GM19468 (cell line): Measurements from ENCODE around the gene MAPK8.

ENCODE experiments used
- ATAC-seq: cut with Tn5 transposase; IDR thresholded peaks from one replicate; pipeline ENCODE4 v1.9.1; 2021; ENCODE audit warnings: mild to moderate bottlenecking, moderate library complexity, moderate number of reproducible peaks; ENCODE audit not compliant: unreplicated experiment; ENCODE audit errors: extremely low read depth

Gene MAPK8

DNA sequence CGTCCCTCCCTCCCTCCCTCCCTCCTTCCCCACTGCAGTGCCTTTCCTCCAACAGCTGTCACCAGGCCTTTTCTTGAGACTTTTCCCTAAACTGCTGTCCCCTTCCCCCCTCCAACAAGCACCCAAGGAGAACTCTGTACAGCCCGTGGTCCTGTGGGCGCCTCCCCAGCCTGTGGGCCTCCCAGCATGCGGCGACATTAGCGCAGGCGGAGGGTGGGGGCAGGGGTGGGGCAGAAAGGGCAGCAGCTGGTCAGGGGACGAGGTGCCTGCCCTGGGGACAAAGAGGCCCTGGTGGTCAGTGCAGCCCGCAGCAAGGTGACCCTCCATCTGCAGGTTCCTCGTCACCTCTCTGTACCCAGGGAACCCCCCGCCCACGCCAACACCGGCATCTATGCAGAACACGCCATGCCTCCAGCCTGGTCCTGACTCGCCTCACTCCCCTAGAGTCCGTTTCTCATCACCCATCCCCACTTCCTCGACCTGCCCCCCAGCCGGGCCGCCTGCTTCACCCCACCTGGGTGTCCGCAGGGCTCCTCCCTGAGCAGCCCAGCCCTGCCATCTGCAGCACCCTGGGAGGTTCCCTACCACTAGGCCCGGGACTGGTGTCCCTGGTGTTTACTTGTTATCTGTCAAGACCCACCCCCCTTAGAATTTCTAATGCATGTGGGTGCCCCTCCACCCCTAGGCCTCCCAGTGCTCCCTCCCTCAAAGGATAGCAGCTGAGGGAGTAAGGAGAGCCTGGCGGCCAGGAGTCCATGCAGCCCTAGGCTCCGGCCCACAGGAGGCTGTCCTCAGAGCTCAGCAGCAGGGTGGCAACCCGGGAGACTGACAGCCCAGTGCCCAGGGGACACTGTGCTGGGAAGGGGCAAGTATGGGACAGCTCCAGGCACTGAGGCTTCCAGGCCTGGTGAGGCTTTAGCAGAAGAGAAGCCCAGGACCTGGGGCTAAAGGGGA lies 150.6 kb downstream of the MAPK8 start:
- no peak for ATAC-seq

DNA sequence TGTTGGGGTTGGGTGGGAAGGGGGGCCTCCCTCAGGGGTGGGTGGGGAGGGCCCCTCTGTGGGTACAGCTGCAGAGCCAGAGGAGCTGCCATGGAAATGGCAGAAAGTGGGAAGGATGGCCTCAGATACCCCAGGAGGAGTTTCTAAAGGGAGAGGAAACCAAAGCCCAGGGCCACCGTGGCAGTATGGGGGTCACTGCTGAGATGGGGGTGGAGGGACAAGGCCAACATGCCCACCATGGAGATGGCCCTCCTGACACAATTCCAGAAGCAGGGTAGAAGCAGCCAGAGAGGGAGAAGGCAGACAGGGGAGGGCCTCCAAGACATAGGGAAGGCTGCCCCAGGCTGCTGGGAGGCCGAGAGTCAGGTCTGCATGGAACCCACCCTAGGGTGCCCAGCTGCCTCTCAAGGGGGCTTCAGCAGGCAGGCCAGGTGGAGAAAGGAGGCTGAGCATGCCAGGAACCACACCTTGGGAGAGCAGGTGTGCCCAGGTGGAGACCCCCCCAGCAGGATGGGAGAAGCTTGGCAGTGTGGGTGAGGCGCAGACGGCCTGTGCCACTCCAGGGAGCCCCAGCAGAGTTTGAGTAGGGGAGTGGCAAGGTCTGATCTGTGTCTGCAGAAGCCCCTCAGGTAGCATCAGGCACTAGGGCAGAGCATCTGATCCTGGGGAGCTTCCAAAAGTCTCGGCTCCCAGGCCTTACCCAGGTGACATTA lies 151.6 kb downstream of the MAPK8 start:
- no peak for ATAC-seq

DNA sequence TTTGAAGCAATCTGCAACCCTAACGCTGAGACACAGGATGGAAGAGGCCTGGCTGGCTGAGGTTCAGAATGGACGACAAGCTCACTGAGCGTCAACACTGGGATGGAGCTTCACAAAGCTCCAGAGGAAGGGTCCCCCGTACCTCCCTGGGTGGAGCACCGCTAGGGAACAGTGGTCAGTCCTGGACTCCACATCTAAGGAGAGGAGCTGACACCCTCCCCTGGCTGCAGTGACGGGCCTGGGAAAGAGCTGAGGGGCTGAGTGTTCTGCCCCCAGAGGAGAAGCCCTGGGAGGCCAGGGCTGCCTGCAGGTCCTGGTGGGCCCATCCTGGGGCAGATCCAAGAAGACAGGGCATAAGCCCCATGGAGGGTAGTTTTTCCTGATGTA lies 152.2 kb downstream of the MAPK8 start:
- no peak for ATAC-seq

DNA sequence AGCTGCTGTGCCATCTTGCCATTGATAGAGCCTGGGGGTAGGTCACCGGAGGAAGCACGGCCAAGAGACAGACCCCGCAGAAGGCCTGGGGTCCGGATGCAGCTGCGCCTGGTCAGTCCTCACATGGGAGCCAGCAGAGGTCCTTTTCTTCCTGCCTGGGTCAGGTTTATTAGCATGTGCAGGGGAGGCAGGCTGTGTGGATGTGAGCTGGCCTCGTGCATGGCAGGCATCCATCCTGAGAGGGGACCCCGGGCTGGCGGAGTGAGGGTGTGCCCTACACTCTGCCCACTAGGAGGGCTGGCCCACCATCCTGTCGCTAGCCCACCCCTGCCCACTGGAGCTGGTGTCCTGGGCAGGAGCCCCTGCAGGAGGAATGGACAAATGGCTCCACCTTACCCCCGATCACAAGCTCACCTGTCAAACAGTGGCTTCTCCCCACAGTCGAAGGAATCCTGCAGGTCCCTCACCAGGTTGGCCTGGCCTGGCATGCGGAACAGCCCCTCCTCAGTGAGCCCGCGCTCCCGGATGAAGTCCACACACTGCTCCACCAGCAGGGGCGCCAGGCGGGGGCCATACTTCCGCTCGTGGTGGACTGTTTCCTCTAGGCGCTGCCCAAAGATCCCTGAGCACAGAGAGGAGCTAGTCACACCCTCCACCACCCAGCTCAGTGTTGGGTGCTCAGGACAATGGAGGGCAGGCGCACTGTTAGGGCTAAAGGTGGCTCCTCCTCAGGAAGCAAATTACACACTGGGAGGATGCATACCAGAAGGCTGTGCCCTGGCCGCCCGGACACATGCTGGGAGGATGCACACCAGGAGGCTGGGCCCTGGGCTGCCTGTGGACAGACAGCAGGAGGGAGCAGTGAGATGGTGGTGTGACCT lies 153.0 kb downstream of the MAPK8 start:
- ATAC-seq = no peak

DNA sequence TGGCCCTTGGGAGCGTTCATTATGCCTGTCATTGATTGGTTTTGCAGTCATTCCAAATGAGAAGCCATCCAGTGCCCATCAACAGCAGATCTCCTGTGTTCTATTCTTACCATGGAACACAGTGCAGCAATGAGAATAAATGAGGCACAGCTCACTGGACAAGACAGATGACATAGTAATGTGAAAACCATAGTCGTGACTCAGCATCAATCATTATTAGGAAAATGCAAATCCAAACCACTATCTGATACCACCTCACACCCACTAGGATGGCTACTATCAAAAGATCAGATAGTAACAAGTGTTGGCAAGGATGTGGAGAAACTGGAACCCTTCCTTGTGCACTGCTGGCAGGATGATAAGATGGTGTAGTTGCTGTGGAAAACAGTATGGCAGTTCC lies 153.7 kb downstream of the MAPK8 start:
- ATAC-seq = no peak

DNA sequence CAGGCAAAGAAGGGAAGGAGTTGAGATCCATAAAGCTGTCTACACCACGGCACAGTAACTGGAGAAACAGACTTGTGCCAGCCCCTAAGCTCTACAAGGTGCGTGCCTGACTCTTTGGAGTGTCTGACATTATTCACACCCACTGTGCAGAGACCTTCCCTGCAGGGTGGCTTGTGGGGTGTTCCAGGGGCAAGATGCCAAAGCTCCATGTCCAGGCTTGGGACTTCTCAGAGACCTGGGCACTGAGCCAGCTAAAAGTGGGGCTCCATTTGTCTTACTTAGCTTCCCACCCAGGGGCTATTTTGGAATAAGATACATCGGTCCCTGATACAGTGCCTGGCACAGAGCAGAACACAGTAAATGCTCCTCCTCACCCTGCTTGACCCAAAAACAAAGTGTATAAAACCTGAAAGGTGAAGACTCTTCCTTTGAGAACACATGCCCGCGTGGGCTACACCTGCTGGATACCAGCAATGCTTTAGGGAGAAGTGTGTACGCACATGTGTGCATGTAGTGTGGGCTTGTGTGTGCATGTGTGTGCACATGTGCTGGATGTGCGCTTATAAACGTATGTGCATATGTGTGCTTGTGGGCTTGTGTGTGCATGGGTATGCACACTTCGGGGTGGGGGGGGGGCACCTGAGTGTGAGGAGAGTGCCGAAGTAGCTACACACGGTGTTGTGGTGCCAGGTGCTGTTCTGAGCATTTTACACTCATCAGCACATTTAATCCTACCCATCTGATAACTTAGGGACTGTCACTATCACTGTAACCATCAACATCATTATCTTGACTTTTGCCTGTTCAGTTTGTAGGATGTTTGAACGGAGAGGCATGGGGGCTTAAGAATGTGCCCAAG lies 155.4 kb downstream of the MAPK8 start:
- no peak for ATAC-seq

DNA sequence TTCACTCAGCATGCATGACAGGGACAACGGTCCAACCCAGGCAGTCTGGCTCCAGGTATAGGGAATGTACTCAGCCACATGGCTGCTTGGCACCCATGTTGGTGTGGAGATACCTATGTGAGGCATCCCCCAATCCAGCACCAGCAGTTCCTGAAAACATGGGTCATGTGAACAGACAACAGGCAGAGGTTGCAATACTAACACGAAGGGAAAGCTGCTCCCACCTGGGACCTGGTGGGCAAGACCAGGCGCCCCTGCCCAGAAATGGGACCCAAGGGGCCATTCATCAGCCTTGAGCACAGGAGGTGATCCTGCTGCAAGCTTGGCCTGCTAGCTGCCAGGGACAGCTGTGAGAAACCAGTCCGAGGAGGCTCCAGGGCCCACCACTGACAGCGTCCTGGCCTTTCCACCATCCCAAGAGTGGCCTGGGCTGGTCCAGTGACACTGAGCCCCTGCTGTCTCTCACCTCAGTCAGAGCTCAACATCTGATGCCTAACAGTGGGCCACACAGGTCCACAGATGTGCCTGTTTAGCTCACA lies 156.1 kb downstream of the MAPK8 start:
- no peak for ATAC-seq

DNA sequence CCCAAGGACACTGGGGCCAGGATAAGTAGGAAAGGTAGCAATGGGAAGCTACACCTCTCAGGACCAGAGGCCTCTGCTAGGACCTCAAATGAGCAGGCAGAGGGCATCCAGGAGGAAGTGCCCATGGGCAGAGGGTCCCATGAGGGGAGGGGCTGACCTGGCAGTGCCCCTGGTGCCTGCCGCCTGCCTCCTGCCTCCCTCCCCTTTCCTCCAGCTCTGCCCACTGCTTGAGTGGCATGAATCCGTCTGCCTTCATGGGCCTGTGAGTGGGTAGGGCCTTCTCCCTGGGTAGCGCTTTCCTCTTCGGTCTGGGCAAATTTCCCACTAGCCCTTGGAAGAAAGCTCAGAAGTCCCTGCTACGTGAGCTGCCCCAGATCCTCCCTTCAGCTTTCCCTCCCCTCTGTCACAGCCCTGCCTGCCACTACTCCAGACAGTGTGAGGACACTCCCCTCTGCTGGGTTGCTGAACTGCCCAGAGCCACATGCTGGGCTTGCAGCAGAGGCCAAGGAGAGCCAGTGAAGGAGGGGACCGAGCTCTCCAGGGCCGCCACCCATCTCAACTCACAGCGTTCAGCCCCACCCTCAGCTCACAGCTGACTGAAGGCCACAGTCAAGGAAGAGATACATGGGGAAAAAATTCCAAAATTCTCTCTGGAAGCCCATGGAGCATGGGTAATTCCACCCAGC lies 157.0 kb downstream of the MAPK8 start:
- no peak for ATAC-seq

DNA sequence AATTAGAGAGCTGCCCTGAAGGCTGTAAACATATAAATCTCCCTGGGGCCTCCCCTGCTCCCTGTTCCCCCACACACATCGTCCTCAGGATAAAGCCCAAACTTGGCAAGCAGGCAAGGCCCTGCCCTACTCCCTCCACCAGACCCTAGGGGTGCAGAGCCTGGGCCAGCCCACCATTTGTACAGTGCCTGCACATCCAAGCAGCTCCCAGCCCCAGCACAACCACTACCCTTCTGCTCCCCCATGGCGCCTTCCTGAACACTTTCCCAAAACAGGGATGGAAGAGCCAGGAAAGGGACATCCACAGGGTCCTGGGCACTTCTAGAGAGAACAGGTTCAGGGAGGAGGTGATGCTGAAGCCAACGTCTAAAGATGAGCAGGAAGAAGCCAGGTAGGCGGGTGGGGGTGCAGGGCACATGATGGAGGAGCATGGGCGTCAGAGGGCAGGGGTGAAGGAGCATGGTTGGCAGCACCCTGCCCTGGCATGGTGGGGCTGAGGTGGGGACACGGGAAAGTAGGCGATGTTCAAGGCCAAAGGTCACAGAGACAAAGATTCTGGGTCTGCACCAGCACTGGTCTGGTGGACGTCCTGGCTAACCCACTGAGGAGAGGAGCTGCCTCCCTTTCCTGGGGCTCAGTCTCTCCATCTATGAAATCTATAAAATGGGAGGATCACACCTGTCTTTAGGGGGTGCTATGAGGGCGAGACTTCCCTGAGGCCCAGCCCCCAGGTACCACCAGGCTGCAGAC lies 157.8 kb downstream of the MAPK8 start:
- no peak for ATAC-seq

DNA sequence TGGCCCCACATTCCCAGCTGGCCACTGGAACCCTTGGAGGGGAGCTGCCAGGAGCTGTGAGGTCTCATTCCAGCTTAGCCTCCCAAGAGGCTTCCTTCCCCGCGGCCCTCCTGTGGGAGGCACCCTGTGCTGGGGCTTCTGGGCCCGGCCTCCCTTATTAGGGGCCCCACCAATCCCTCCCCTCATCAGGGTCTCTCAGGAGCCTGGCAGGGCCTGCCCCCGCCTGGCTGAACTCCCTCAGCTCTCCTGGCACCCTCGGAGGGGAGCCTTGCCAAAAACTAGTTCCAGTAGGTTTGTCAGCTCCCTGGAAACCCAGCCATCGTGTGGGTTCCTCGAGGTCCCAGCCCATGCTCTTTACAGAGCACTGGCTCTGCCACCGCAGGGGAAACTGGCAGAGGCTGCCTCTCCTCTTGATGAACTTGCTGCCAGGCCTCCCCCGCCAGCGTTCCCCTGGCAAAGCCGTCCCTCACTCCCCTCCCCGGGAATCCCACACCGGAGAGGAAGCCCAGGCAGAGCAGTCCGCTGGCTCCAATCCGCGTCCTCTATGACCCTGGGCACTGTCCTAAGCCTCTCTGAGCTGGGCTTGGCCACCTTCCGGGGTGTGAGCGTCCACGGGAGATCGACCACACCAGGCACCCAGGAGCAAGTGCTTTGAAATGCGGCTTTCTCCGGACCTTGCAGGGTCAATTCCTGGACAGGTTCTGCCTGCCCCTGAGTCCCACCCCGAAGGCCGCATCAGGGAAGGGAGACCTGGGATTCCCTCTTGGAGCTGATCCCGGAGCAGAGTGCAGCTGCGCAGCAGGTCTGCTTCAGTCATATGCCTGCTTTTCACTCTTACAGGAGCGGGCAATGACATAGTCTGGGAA lies 158.6 kb downstream of the MAPK8 start:
- ATAC-seq = no peak

DNA sequence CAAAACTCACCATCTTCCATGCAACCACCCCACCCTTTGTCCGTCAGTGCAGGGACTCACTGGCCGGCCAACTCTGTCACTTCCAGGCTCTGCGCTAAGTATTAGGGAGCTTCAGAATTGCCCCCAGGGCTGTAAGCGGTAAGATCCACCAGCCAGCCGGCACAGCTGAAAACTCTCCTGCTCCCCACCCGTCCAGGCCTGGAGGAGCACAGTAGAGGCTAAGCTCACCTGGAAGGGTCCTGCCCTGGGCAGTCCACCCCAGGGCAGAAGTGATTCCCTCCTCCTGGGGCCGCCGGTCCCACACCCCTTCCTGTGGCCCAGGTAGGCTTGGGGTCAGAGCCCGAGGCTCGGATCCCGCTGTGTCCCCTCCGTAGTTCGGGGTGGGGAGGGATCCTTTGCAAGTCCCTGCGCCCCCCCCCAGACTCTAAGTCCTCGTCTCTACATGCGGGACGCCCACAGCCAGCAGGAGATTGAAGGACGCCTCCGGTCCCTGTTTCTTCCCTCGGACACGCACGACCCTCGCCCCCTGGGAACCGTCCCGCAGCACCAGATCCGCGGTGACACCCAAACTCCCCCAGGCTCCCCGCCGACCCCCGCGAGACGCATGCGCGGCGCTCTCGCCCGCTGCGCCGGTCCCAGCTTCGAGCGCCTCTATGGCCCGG lies 159.5 kb downstream of the MAPK8 start:
- no peak for ATAC-seq

DNA sequence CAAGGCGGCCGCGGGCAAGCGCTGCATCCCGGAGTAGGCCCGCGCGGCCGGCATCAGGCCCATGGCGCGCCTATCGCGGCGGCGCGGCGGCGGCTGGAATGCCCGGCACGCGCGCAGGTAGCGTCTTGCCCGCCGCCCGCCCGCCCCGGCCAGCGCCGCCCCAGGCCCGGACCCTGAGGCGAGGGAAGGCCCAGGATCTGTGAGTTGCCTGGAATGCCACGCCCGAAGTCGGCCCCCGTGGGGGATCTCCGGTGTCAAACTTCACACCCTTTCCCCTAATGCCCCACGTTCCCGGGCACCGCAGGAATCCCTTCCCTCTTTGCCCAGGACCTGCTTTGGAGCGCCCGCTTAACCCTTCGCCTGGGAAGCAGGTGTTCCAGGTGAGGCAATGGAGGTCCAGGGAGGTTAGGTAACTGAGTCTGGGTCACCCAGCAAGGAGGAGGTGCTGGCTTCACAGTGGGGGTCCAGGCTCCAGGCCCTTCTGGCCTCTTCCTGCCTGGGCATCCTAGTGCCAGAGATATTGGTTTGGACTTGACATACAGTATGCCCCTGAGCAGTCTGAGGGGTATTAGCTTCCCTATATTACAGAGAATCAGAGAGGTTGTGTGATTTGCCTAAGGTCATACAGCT lies 160.2 kb downstream of the MAPK8 start:
- no peak for ATAC-seq

DNA sequence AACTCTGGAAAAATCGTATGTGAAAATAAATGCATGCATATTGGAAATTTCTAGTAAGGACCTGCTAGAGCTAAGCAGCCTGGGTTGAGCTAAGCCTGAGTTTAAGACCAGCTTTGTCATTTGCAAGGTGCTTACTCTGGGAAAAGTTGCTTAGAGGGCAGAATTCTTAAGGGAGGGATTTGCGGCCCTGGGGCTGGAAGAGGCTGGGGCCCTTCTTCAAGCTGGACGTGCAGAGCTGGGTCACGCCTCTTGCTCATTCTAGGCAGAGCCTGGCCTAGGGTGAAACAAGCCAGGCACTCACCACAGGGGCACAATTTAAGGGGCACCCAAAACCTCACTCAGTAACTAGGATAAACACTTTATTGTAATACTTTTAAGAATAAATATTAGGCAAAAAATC lies 161.2 kb downstream of the MAPK8 start:
- ATAC-seq = no peak

DNA sequence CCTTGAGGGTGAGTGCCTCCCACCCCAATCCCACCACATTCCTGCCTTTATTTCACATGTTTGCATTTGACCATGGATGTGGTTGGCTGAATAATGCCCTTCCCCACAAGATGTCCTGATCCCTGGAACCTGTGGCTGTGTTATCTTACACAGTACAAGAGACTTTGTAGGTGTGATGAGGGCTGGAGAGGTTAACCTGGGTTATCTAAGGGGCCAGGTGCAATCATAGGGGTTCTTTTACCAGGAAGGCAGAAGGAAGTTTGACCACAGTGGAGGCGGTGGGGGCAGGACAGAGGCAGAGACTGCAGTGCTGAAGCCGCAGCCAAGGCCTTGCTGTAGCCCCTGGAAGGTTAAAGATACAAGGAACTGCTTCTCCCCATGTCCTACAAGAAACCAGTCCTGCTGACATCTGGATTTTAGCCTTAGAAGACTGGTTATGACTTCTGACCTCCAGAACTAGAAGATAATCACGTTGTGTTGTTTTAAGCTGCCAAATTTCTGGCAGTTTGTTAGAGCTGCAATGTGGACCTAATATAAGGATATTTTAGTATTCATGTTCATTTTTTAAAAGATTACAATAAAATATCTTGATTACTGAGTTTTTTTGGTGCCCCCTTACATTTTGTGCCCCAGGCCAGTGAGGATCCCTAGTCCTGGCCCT lies 161.8 kb downstream of the MAPK8 start:
- no peak for ATAC-seq

DNA sequence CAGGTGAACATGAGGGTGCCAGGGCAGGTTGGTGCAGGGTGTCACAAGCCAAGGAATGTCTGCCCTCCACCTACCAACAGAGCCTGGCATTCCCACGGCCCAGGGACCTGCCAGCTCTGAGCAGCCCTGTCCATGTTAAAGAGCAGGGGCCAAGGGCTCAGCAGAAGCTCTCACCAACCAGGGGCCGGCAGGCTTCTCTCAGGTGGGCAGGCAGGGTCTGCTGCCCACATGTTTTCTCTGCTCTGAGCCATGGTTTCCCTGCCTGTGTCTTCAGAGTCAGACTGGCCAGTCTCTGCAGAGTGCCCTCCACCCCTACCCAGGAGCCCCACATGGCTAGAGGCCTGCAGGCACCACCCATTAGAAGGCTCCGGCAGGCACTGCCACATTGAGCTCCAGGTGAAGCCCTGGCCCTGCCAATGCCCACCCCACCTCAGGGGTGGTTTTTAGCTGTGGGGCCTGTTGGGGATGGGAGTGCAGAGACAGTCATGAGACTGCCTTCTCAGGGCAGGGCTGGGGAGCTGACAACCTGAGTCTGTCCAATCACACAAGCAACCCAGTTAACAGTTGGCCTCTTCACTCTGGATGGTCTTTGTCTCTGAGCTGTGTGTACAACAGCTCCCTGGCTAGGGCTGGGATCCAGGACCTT lies 162.5 kb downstream of the MAPK8 start:
- no peak for ATAC-seq
